ENCODE results near the gene ADD3.
"Not testable (repeated sequence)": the region's sequence is repeated elsewhere in the genome, so short reads cannot be mapped to it uniquely, and the experiment has no call there.

ADD3 gene

DNA sequence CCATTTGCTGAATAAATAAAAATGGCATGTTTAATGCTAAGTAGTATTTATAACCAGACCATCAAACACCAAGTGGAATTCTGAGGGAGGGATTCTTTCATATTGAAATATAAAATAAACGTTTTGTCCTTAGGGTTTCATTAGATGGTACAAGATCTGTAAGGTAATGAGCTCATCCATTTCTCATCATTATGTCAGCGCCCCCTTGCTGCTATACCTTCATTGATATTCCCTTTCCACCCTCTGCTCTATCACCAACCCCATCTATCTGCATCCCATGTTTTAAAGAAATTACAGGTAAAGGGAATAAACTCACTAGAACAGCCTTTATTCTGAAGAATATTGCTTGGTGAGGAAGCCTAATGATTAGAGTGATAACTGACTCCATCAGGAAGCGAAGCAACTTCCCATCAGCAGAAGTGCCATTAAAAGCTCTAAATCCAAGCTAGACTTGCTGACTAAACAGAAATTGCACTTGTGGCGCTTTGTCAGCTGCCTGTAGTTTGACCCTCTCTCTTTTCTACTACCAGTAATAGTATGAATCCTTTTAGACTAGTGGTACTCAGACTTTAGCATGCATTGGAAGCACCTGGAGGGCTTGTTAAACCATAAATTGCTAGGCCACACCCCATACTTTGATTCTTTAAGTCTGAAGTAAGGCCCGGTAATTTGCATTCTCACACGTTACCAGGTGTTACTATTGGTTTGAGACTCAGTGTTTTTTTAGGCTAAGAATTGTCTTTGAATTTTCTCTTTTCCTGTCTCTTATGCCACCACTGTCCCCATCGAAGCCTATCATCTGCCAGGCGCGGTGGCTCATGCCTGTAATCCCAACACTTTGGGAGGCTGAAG is 27.5 kb downstream of the ADD3 start:
- no peak for DNase-seq

DNA sequence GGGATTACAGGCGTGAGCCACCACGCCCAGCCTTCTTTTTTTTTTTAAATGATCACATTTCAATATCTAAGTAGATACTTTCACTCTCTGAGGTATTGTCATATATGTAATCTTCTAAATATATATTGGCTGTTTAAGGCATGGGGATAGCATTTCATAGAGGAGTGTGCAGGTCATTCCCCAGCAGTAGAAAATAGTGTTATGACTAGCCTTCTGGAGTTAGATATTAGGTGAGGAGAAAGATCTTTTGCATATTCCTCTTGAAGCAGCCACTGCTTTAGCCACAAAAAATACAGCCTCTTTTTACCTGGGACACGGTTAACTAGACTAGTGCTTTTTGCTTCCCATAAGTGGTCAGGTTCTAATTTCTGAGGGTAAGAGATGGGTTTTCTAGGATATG is 28.9 kb downstream of the ADD3 start:
- DNase-seq: no peak

DNA sequence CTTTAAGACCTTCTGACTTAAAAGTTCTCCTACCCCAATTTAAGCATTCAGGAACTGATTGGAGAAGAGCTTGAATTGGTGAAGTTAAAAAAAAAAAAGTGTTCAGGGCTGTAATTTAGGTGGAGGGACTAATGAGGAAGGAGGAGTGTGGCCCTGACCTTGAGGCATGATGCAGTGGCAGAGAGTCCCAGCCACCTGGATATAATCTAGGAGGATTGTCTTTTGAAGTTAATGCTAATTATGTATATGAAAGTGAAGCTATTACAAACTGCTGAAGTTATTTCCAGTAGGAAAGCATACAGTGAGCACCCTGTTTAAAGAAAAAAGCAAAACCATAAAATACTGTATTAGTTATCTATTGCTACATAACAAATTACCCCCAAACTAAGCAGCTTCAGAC is 31.5 kb downstream of the ADD3 start:
- DNase-seq: no peak

DNA sequence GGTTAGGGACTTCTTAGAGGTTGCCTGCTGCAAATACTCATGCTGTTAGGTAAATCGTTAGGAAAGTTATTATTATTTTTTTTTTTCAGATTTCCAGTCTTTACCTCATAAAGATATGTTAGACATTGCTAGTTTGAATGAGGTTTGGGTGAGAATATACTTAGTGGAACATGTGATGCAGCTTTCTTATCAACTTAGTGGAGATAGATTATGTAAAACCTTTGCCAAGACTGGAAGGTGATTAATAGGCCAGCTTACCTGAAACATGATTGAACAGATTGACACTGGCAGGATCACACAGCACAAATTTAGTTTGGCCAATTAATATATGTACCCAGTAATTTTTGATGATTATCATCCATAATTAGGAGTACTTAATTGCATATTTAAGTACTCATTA is 32.3 kb downstream of the ADD3 start:
- DNase-seq: no peak

DNA sequence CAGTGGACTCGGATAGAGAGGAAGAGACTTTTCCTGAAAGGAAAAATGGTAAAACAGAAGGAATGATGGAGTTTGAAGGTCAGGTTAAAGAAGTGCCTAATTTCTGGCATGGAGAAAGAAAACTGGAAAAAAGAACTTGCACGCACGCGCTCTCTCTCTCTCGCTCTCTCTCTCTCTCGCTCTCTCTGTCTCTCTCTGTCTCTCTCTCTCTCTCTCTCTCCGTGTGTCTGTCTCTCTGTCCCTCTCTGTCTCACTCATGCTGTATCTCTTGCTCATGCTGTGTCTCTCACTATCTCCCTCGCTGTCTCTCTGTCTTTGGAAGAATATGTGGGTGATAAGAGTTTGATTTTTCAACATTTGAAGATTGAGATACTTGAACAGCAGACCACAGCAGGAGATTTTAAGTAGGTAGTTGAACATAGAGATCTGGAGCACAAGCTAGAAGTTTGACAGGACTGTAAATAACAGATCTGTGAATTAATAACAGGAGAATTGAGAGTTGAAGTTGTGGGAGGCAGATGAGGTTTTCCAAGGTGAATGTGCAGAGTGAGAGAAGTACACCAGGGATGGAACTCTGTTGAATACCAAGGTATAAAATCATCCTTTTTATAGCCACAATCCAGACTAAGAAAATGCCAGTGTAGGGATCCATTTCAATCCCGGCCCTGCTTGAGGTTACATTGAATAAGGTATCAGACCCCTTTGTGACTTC is 33.1 kb downstream of the ADD3 start:
- DNase-seq: no peak

DNA sequence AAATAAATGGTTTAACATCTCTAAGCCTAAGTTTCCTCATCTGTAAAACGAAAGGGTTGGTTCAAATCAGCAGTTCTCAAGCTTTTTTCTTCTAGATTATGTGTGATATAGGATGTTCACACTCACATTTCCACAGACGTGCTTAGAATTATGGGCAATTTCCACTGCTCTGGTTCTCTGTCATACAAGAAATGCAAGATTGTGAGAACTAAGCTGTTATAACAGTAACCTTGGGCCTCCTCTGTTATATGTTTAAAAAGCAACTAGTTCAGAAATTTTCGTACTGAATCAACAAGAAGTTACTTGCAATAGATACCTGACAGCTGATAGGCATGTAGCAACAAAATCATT is 33.7 kb downstream of the ADD3 start:
- no peak for DNase-seq

DNA sequence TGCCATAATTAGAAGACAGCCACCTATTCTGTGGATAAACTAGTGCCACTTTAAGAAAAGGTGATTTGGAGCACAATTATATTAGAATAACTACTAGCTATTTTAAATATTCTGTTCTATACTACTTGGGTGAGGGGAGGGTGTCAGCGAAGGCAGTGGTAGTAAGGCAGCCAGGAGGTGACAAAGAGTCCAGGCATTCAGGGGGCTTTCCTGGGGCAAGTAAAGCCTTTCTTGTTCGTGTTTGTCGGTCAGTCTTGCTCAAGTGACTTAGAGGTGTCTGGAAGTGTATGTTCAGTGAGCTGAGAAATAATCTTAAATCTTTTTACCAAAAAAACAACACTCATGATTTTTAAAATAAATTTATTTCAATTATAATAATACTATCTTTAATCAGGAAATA is 34.4 kb downstream of the ADD3 start:
- no peak for DNase-seq

DNA sequence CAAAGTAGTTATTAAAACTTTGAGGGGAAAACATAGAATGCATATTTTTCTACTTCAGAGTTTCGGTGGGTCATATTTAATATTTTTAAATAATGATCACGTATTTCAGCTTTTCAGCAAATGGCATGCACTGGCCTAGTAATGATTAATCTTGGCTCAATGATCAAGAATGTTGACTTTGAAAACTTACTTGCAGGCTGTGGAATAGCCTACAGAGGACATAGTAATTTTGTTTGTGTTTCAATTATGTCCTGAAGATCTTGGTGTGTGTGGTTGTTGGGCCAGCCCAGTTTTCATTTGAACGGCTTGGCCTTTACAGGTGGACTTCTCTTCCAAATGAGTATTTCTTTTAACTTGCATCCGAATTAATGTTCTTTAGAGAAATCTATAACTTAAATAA is 35.1 kb downstream of the ADD3 start:
- DNase-seq: no peak

DNA sequence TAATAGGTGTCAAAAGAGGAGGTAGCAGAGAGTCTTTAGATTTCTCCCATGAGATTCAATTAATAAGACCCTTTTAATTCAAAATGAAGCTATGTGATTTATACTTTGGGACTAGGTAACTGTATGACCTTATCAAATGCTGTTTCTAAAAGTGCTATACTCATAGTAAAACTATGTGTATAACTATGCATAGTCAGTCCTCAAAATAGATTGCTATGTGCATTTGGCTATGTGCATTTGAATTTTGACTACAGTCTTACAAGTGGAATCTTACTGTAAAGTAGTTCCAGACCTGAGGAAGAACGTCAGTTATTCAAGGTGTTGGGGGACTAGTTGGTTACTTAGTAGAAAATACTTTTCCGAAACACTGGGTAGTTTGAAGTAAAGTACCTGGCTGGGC is 36.9 kb downstream of the ADD3 start:
- DNase-seq: no peak

DNA sequence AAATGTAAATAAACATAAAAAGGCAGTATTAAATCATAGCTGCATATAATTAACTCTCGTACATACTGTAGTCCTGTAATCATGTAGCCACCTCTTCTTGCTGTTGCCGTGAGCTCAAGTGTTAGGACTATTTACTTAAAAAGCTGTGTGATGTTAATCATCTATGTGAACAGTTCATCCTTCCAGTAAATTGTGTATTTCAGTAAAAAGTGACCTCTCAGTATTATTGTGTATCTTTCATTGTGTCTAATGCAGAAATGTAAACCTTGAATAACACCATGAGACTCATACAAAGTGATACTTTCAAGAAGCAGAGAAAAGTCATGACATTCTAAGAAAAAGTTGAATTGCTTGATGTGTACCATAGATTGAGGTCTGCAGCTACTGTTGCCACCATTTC is 38.0 kb downstream of the ADD3 start:
- DNase-seq: no peak

DNA sequence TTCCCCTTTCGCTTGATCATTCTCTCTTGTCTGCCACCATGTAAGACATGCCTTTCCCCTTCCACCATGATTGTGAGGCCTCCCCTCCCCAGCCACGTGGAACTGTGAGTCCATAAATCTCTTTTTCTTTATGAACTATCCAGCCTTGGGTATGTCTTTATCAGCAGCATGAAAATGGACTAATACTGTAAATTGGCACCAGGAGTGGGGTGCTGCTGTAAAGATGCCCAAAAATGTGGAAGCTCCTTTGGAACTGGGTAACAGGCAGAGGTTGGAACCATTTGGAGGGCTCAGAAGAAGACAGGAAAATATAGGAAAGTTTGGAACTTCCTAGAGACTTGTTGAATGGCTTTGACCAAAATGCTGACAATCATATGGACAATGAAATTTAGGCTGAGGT is 40.4 kb downstream of the ADD3 start:
- DNase-seq: not testable (repeated sequence)

DNA sequence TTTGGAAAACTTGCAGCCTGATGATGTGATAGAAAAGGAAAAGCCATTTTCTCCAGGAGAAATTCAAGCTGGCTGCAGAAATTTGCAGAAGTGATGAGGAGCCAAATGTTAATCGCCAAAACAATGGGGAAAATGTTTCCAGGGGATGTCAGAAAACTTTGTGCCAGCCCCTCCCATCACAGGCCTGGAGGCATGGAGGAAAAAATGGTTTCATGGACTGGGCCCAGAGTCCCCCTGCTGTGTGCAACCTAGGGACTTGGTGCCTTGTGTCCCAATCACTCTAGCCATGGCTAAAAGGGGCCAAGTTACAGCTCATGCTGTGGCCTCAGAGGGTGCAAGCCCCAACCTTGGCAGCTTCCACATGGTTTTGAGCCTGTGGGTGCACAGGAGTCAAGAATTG is 41.0 kb downstream of the ADD3 start:
- DNase-seq: no peak

DNA sequence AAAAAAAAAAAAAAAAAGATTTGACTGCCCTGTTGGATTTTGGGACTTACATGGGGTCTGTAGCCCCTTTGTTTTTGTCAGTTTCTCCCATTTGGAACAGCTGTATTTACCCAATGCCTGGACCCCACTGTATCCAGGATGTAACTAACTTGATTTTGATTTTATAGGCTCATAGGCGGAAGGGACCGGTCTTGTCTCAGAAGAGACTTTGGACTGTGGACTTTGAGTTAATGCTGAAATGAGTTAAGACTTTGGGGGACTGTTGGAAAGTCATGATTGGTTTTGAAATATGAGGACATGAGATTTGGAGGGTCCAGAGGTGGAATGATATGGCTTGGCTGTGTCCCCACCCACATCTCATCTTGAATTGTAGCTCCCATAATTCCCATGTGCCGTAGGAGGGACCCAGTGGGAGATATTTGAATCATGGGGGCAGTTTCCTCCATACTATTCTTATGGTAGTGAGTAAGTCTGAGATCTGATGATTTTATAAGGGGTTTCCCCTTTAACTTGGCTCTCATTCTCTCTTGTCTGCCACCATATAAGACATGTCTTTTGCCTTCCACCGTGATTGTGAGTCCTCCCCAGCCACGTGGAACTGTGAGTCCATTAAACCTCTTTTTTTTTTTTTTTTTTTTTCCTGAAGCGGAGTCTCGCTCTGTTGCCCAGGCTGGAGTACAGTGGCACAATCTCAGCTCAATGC is 42.3 kb downstream of the ADD3 start:
- not testable (repeated sequence) for DNase-seq

DNA sequence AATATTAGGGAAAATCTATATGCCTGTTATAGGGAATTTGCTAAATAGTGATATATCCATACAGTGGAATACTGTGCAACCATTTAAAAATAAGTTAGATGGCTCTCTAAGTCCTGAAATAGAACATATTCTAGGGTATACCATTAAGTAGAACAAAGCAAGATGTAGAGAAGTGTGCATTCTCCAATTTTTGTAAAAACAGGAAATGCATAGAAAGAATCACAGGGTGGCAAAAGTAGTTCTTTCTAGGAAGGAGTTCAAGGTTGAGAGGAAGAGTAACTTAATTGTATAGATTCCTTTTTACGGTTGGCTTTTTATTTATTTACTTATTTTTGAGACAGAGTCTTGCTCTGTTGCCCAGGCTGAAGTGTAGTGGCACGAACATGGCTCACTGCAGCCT is 43.7 kb downstream of the ADD3 start:
- no peak for DNase-seq

DNA sequence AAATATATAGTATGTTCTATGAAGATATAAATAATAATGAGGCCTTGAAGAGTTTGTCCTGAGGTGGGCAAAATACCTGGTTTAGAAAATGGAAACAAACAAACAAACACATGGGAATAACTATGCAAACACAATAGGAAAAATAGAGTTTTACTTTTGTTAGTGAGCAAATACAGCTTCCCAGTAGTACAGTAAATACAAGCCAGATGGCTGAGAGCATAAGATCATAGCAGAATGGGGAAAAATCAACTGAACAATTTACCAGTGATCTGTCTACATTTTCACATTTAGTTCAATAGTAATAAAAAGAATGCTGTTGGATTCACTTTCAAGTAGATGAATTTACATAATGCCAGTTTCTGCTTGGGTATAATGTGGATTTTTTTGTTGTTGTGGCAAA is 45.1 kb downstream of the ADD3 start:
- DNase-seq: no peak

DNA sequence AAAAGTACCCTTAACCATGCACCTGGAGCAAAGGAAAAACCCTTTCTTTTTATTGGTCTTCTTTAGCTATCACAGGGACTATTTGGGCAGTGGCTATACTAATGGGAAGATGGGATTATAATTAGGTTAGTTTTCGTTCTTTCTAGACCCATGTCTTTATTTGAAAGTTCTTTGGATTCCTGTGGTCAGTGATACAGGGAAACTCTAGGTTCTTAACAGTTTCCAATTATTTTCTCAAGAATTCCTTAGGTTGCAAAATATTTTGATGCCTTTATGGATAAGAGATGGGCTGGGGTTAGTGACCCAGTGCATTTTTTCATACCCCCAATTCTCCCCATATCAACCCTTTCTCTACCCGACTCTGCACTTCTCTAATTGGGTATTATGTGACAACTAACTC is 49.0 kb downstream of the ADD3 start:
- no peak for DNase-seq

DNA sequence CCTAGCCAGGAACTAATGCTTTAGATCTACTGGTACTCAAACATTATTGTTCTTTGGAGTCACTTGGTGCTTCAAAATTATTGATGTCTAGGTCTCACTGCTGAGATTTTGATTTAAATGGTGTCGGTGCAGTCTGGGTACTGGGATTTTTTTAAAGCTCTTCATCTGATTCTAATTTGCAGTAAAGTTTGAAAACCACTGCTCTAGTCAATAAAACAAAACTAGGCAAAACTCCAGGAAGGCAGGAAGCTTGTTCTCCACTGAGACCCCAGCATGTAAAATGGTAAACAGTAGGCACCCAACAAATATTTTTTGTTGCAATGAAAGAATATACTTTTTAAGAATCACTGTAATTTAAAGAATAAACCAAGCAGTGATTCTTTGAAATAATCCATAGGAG is 49.7 kb downstream of the ADD3 start:
- no peak for DNase-seq

DNA sequence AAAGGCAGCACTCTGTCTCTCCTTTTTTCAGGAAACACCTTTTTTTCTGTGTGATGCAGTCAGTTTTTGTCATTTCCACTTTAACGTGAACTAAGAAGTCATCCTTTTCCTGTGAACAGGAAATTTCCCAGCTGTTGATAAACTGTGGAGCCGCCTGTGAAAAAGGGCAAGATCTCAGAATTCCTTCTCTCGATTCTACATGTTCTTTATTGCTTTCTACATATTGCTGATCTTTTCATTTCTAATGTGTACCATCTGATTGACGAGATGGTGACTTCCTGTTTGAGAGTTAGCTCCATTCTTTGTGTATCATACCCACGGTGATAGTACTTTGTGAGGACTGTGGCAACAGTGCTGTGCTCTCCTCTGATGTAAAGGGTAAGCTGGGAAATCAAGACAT is 50.4 kb downstream of the ADD3 start:
- DNase-seq: no peak

DNA sequence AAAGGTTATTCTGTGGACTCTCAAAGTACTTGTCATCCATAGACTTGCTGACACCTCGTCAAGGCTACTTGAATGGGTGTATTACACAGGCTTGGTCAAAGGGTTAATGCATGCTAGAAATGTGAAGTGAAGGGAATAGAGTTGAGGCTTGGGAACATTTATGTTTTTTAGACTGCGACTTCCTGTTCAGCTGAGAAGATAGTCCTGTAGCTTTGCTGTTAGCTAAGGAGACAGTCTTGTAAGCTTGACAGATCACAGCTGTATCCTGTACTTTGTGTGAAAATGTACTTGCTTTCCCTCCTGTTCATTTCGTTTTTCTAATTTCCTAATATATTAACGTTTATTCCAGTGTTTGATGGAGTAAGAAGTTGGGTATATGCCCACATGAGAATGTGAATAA is 52.1 kb downstream of the ADD3 start:
- DNase-seq: no peak

DNA sequence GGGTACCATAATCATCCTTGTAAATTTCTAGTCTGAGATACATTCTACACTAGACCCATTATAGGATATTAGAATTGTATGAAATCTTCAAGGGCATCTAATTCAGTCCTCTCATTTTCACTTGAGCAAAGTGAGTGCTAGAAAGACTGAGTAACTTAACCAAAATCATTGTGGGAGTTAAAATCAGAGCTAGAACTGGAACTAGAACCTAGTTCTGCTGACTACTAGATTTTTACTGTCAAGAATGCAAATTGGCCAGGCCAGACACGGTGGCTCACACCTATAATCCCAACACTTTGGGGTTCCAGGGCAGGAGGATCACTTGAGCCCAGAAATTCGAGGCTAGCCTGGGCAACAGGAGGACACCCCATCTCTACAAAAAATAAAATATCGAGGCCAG is 53.9 kb downstream of the ADD3 start:
- no peak for DNase-seq

DNA sequence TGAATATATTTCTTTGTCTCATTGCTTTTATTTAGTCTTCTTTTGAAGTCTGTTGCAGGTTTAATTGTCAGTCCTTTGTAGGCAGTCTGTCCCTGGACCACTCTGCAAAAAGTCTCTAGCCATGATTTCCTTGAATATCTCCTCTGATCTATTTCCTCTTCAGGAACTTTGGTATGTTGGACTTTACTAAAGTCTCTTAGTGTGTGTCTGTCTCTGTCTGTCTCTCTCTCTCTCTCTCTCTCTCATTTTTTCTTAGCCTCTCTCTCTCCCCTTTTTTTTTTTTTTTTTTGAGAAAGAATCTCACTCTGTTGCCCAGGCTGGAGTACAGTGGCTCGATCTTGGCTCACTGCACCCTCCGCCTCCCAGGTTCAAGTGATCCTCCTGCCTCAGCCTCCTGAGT is 57.5 kb downstream of the ADD3 start:
- DNase-seq: no peak

DNA sequence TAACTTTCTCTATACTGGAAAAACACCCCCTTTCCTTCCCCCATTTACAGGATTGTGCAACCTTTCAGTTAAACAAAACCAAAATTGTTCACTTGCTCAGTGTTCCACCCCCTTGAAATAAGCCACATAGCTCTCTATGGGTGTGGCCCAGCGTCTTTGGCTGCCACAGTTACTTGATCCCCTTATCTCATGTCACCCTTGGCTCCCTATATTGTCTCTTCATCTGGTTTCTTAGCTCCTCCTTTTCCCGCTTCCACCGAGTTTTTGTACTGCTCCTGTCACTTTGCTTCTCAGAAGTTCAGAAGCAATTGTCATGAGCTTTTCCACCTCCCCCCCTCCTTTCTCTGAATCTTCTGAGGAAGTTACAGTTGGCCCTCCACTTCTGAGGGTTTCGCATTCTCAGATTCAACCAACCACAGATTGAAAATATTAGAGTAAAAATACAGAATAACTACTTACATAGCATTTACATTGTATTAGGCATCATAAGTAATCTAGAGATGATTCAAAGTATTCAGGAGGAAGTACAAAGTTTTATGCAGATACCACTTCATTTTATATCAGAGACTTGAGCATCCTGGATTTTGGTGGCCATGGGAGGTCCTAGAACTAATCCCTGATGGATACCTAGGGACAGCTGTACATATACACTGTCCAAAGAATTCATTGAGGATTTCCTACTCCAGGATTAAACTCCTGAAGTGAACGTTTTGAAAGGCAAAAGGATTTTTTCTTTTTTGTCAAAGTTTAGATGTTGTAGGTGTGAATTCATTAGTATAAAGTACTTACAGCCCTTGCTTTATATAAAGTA is 60.4 kb downstream of the ADD3 start:
- DNase-seq: no peak

DNA sequence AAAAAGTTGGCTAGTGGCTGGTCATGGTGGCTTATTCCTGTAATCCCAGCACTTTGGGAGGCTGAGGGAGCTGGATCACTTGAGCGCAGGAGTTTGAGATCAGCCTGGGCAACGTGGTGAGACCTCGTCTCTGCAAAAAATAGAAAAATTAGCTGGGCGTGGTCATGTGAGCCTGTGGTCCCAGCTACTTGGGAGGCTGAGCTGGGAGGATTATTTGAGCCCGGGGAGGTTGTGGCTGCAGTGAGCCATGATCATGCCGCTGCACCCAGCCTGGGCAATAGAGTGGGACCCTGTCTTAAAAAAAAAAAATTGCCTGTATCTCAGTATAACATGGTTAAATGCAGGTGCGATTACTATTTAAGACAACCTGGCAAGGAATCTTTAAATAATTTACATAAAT is 61.0 kb downstream of the ADD3 start:
- no peak for DNase-seq

Measured in effector CD8-positive, alpha-beta T cell (primary cell).